ENCODE results near the gene SCRN3. TPM values are rescaled to one million over a fixed set of nuclear protein-coding genes. Genes with fewer than 3 reads are reported as not detected.
"Not testable (repeated sequence)": the region's sequence is repeated elsewhere in the genome, so short reads cannot be mapped to it uniquely, and the experiment has no call there.

Gene SCRN3
- total RNA-seq (ENCODE audit: low replicate concordance) = 23.2 and 25.9 TPM in 2 replicates
- long read RNA-seq, transcript SCRN3-201 (8 exons, 3,037 nt) = major isoform, 14 of 74 reads
- long read RNA-seq, transcript SCRN3-214 (4 exons, 943 nt) = minor isoform, 12 of 74 reads
- long read RNA-seq, partial matches to known transcripts = 5 of 74 reads
- long read RNA-seq, other reads (novel, unspliced or antisense) = 36 of 74 reads

GRCh38 chr2:174395284-174395968 lies at the start of gene SCRN3:
TSS of gene SCRN3 (plus strand) at chr2:174395730. CDS start at chr2:174398284, 2,554 bp downstream.
- TF ChIP-seq CTCF (conservative IDR thresholded peaks at IDR 0.05) = no peak
- DNase-seq (ENCODE audit: extremely low spot score, unreplicated experiment) = peak; percentile 80
- H3K4me3 Mint-ChIP-seq = peak within 1 kb of the TSS; percentile 99
- peaks cover 19% of the 10 kb centered on the region for H3K4me1 Mint-ChIP-seq (ENCODE audit: unreplicated experiment)
- H3K36me3 Mint-ChIP-seq = peaks cover 12% of the 10 kb centered on the region
- no peaks in the 10 kb centered on the region for H3K27me3 Mint-ChIP-seq
- H3K9me3 Mint-ChIP-seq = no peaks in the 10 kb centered on the region
- peak within 1 kb of the TSS; percentile 98 for H3K27ac Mint-ChIP-seq

GRCh38 chr2:174350018-174350417 lies 45.5 kb upstream of the SCRN3 start:
- no peaks in the 10 kb centered on the region for H3K4me1 Mint-ChIP-seq (ENCODE audit: unreplicated experiment)
- no peaks in the 10 kb centered on the region for H3K9me3 Mint-ChIP-seq
- peaks cover 19% of the 10 kb centered on the region for H3K27me3 Mint-ChIP-seq
- no peak overlapping the region for H3K27ac Mint-ChIP-seq
- no peak overlapping the region for H3K4me3 Mint-ChIP-seq
- peak; percentile 73 for TF ChIP-seq CTCF (conservative IDR thresholded peaks at IDR 0.05)
- H3K36me3 Mint-ChIP-seq = peaks cover 19% of the 10 kb centered on the region
- no peak for DNase-seq (ENCODE audit: extremely low spot score, unreplicated experiment)

GRCh38 chr2:174350593-174351181 lies 44.8 kb upstream of the SCRN3 start:
- DNase-seq (ENCODE audit: extremely low spot score, unreplicated experiment) = no peak
- no peaks in the 10 kb centered on the region for H3K4me1 Mint-ChIP-seq (ENCODE audit: unreplicated experiment)
- no peak for TF ChIP-seq CTCF (conservative IDR thresholded peaks at IDR 0.05)
- peaks cover 17% of the 10 kb centered on the region for H3K36me3 Mint-ChIP-seq
- H3K9me3 Mint-ChIP-seq = no peaks in the 10 kb centered on the region
- peaks cover 12% of the 10 kb centered on the region for H3K27me3 Mint-ChIP-seq
- H3K27ac Mint-ChIP-seq = no peak overlapping the region
- no peak overlapping the region for H3K4me3 Mint-ChIP-seq

GRCh38 chr2:174353004-174353403 lies 42.5 kb upstream of the SCRN3 start:
- Mint-ChIP-seq H3K4me3 (no peak overlapping the region), H3K27me3 (no peaks in the 10 kb centered on the region), H3K36me3 (peaks cover 11% of the 10 kb centered on the region), H3K4me1 (ENCODE audit: unreplicated experiment) (no peaks in the 10 kb centered on the region), H3K9me3 (no peaks in the 10 kb centered on the region), H3K27ac (no peak overlapping the region)
- no peak for DNase-seq (ENCODE audit: extremely low spot score, unreplicated experiment)
- no peak for TF ChIP-seq CTCF (conservative IDR thresholded peaks at IDR 0.05)

- no peak for DNase-seq (ENCODE audit: extremely low spot score, unreplicated experiment)
- H3K4me3 Mint-ChIP-seq = no peak overlapping the region
- no peaks in the 10 kb centered on the region for H3K9me3 Mint-ChIP-seq
- no peak overlapping the region for H3K27ac Mint-ChIP-seq
- no peaks in the 10 kb centered on the region for H3K4me1 Mint-ChIP-seq (ENCODE audit: unreplicated experiment)
- peaks cover 17% of the 10 kb centered on the region for H3K36me3 Mint-ChIP-seq
- H3K27me3 Mint-ChIP-seq = no peaks in the 10 kb centered on the region
- TF ChIP-seq CTCF (conservative IDR thresholded peaks at IDR 0.05) = no peak
Measured at GRCh38 chr2:174356347-174356746, 39.2 kb upstream of the SCRN3 start.

GRCh38 chr2:174359663-174360062 lies 35.9 kb upstream of the SCRN3 start:
- not testable (repeated sequence) for H3K4me1 Mint-ChIP-seq (ENCODE audit: unreplicated experiment); H3K27me3 Mint-ChIP-seq; H3K27ac Mint-ChIP-seq; H3K4me3 Mint-ChIP-seq; DNase-seq (ENCODE audit: extremely low spot score, unreplicated experiment); H3K9me3 Mint-ChIP-seq
- peaks cover 35% of the 10 kb centered on the region for H3K36me3 Mint-ChIP-seq
